ENCODE results near the gene STX18. TPM values are rescaled to one million over a fixed set of nuclear protein-coding genes. Genes with fewer than 3 reads are reported as not detected.
"Not testable (repeated sequence)": the region's sequence is repeated elsewhere in the genome, so short reads cannot be mapped to it uniquely, and the experiment has no call there.

STX18 gene
- total RNA-seq, 1 donor = 32.2 TPM

- DNase-seq (ENCODE audit: low read depth) = no peak
- H3K4me3 ChIP-seq (ENCODE audit: low read depth, low read length) = no peak overlapping the region
- no peak for TF ChIP-seq CTCF (IDR thresholded peaks at IDR 0.05; ENCODE audit: insufficient read depth, low read length)
Measured at GRCh38 chr4:4512282-4512681, 29.6 kb downstream of the STX18 start.

- not testable (repeated sequence) for DNase-seq (ENCODE audit: low read depth); H3K4me3 ChIP-seq (ENCODE audit: low read depth, low read length)
Measured at GRCh38 chr4:4510641-4511040, 31.2 kb downstream of the STX18 start.

GRCh38 chr4:4509521-4509920 is 32.3 kb downstream of the STX18 start:
- H3K4me3 ChIP-seq (ENCODE audit: low read depth, low read length) = no peak overlapping the region
- DNase-seq (ENCODE audit: low read depth) = no peak
- TF ChIP-seq CTCF (IDR thresholded peaks at IDR 0.05; ENCODE audit: insufficient read depth, low read length) = no peak

- no peak for DNase-seq (ENCODE audit: low read depth)
- H3K4me3 ChIP-seq (ENCODE audit: low read depth, low read length) = no peak overlapping the region
- TF ChIP-seq CTCF (IDR thresholded peaks at IDR 0.05; ENCODE audit: insufficient read depth, low read length) = peak; percentile 73
Measured at GRCh38 chr4:4507923-4508322, 33.9 kb downstream of the STX18 start.

GRCh38 chr4:4507403-4507802 is 34.4 kb downstream of the STX18 start:
- DNase-seq (ENCODE audit: low read depth) = no peak
- no peak for TF ChIP-seq CTCF (IDR thresholded peaks at IDR 0.05; ENCODE audit: insufficient read depth, low read length)
- peak overlapping the region; percentile 34 for H3K4me3 ChIP-seq (ENCODE audit: low read depth, low read length)

- peak; percentile 65 for DNase-seq (ENCODE audit: low read depth)
- peak overlapping the region; percentile 34 for H3K4me3 ChIP-seq (ENCODE audit: low read depth, low read length)
- TF ChIP-seq CTCF (IDR thresholded peaks at IDR 0.05; ENCODE audit: insufficient read depth, low read length) = no peak
Measured at GRCh38 chr4:4506961-4507360, 34.9 kb downstream of the STX18 start.

- not testable (repeated sequence) for H3K4me3 ChIP-seq (ENCODE audit: low read depth, low read length); DNase-seq (ENCODE audit: low read depth)
Measured at GRCh38 chr4:4505211-4505610, 36.6 kb downstream of the STX18 start.

- H3K4me3 ChIP-seq (ENCODE audit: low read depth, low read length) = no peak overlapping the region
- no peak for DNase-seq (ENCODE audit: low read depth)
- no peak for TF ChIP-seq CTCF (IDR thresholded peaks at IDR 0.05; ENCODE audit: insufficient read depth, low read length)
Measured at GRCh38 chr4:4504783-4505182, 37.1 kb downstream of the STX18 start.
